Medulla oblongata (tissue), 1 donor: ENCODE results near the gene GALNTL6.
"Not testable (repeated sequence)": the region's sequence is repeated elsewhere in the genome, so short reads cannot be mapped to it uniquely, and the experiment has no call there.

ENCODE experiments used
- DNase-seq: peaks from one replicate; pipeline ENCODE4 v3.0.0-alpha.2; 2015; ENCODE audit errors: extremely low spot score

Gene GALNTL6

GRCh38 chr4:172938870-172939269 is 1125.7 kb downstream of the GALNTL6 start:
- no peak for DNase-seq

GRCh38 chr4:172942840-172943239 is 1129.6 kb downstream of the GALNTL6 start:
- DNase-seq, result no peak

DNA sequence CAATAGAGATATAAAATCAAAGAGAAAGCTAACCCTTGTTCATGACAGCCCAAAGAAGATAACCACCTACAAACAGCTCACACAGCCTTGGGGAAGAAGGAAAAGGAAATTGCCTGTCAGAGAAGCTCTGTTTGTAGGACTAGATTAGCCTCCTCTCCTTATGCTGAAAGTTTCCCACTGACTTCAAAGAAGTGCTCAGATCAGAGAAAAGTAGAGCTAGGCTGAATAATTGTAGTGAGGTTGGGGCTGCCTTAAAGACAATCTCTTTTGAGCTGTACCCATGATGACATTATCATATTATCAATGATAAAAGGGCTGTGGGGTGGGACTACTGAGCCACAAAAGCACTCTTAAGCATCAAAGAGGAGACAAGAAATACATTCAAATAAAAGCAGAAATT is 1132.4 kb downstream of the GALNTL6 start:
- no peak for DNase-seq

DNA sequence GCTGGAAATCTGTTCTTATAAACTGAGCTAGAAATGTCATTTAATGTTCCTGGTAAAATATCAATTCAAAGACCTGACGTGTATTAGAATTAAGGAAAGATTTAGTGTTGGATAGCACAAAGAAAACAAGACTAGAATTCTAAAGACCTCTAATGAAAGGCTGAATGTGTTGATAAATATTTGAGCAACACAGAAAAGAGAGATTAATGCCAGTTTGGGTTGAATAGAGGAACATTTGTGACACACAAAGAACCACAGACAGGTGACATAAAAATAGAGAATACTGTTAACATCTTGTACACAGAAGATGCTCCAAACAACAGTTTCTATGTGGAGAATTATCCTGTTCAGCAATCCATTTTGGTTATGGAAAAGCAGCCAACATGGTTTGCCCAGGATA is 1133.3 kb downstream of the GALNTL6 start:
- no peak for DNase-seq

- DNase-seq, result no peak
Observed at GRCh38 chr4:172947594-172947993, 1134.4 kb downstream of the GALNTL6 start.

- no peak for DNase-seq
Observed at GRCh38 chr4:172950990-172951389, 1137.8 kb downstream of the GALNTL6 start.

GRCh38 chr4:172951679-172952451 is 1138.7 kb downstream of the GALNTL6 start:
- DNase-seq, result no peak

- no peak for DNase-seq
Observed at GRCh38 chr4:172953896-172954568, 1140.8 kb downstream of the GALNTL6 start.

GRCh38 chr4:172956340-172956739 is 1143.1 kb downstream of the GALNTL6 start:
- not testable (repeated sequence) for DNase-seq

DNA sequence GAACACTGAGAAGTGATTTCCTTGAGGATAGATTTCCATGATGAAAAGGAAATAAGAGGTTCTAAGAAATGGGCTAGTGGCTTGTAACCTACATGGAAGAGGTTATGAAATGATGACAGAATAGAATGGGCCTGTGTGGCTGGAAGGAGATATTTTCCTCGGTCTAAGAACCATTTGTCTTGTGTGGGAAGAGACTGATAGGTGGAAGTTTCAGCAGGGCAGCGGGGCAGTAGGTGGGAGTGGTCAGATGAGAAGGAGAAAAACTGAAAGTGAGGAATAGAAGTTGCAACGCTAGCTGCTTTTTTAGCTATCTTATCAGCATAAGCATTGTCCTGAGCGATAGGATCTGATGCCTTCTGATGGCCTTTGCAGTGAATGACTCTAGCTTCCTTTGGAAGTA is 1144.0 kb downstream of the GALNTL6 start:
- no peak for DNase-seq

DNA sequence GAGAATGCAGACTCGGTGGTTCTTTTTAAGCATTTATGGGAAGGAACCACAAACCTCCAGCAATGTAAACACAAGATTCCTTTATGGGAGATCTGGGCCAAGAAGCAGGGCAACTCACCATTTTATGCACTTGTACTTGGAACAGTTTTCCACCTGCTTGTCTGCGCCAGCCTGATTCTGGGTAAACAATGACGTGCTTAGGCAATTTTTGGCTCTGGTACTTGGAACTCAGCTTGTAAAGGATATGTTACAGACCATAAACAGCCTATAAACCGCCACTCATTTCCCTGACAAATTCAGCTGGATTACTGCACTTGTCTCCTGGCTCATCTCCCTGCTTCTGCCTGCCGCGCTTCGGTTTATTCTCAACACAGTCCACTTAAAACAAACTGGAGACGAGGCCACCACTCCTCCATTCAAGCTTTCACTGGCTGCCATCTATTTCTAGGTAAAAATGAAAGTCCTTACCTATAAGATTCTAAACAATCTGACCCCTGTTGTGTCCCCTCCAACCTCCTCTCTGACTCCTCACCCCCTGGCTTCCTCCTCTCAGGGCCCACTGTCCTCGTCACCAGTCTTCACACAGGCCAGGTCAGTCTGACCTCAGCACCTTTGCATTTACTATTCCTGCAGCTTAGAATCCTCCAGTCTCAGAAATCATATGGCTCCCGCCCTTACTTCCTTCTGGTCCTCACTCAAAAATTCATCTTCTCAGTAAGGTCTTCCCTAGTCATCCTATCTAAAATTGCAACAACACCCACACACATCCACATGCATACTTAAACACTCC is 1149.6 kb downstream of the GALNTL6 start:
- no peak for DNase-seq

DNA sequence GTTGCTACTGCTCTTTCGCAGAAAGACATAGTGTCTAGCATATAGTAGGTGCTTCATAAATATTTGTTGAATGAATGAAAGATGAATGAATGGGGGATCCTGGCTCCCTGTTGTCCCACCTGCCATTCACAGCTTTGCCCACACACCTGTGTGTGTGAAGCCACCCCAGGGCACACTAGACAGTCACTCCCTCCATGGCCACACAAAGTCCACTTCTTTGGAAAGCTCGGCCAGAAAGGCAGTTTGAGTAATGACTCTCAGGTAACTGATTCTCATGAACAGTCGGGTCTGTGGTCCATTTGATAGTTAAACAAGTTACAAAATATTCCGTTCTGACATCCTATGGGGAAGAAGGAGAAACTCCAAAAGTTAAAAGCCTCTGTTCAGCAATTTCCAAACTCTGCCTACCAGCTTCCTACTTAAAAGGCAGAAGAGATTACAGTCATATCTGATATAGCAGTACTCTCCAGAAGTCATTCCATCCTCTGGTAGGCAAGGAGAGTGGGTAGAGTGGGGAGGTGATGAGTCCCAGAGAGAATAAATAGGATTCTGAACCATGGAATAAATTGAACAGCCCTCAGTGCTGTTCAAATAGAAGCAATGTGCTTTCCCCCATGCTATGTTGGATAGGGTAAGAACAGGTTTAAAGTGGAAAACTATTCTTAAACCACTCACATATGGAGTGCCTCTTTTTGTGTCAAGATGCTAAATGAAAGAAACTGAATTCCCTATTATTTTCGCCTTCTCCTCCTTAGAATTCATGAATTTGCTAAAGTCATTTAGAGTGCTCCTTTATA is 1150.5 kb downstream of the GALNTL6 start:
- DNase-seq, result no peak

- not testable (repeated sequence) for DNase-seq
Observed at GRCh38 chr4:172970189-172970588, 1157.0 kb downstream of the GALNTL6 start.

GRCh38 chr4:172974586-172974985 is 1161.4 kb downstream of the GALNTL6 start:
- DNase-seq, result no peak

- DNase-seq, result no peak
Observed at GRCh38 chr4:172975651-172976229, 1162.5 kb downstream of the GALNTL6 start.

- DNase-seq, result not testable (repeated sequence)
Observed at GRCh38 chr4:172977491-172978041, 1164.4 kb downstream of the GALNTL6 start.

DNA sequence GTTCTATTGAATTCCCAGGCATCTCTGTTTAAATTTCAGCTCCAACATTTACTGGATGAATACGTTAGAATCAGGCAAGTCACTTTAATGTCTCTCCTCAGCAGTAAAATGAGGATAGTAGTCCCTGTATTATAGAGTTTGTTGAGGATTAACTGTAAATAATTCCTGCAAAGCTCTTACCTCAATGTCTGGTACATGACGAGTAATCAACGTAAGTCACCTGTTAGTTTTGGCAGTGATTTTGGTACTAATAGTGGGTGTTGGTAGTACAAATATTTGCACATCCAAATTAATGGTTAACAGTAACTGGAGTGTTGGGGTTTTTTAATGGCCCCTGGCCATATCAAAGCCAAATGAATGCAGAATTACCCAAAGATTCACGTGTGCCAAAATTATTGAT is 1165.6 kb downstream of the GALNTL6 start:
- DNase-seq, result no peak

DNA sequence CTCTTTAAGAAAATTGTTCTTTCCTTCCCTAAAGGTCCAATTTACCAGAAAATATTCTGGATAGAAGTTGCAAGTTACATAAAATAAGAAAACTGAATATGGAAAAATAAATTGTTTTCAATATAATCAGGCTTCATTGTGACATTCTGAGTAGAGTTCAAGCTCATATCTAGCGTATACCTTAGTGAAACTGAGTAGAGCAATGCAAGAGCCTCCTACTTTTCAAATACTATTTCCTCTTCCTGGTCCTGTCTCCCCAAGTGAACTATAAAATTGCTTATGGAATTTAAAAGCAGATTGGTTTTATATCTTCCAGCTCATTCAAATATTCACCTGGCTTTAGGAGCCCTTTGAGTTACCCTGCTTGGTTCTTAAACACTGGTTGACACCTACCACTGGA is 1166.1 kb downstream of the GALNTL6 start:
- no peak for DNase-seq

- DNase-seq, result no peak
Observed at GRCh38 chr4:172980219-172980618, 1167.0 kb downstream of the GALNTL6 start.

- DNase-seq, result no peak
Observed at GRCh38 chr4:172982151-172982590, 1169.0 kb downstream of the GALNTL6 start.

GRCh38 chr4:172983014-172983413 is 1169.8 kb downstream of the GALNTL6 start:
- no peak for DNase-seq
